ENCODE measurements around the gene CLRN2.

CLRN2 gene

DNA sequence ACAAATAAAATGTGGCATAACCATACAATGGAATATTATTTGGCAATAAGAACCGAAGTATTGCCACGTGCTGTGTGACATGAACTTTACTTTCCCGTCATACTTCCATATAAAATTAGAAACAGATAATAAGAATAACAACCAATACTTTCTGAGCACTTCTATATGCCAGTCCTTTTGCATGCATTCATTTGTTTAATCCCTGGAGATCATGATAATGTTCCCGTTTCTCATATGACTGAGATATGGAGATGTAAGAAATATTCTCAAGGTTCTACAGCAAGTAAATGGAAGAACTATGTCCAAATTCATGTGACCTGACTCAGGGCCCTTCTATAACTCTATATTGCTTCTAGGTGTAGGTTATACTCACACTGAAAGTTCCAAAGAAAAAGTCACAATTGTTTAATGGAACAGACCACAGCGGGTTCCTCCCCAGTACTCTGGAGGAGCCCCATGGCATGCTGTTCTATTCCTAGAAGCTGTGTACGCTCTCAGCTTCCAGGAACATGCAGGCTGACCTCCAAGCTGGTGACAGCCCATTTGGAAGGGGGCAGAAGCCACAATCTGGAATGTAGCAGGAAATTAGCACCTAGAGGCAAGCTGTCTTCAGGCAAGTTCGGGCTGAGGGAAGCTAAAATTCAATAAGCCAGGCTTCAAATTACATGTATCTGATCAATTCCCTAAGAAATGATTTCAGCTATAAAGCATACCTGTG lies 34.6 kb upstream of the CLRN2 start:
- TF ChIP-seq OSR2 (tag by site-specific recombination; IDR thresholded peaks at IDR 0.05) = no peak
- TF ChIP-seq, protein P1, sequence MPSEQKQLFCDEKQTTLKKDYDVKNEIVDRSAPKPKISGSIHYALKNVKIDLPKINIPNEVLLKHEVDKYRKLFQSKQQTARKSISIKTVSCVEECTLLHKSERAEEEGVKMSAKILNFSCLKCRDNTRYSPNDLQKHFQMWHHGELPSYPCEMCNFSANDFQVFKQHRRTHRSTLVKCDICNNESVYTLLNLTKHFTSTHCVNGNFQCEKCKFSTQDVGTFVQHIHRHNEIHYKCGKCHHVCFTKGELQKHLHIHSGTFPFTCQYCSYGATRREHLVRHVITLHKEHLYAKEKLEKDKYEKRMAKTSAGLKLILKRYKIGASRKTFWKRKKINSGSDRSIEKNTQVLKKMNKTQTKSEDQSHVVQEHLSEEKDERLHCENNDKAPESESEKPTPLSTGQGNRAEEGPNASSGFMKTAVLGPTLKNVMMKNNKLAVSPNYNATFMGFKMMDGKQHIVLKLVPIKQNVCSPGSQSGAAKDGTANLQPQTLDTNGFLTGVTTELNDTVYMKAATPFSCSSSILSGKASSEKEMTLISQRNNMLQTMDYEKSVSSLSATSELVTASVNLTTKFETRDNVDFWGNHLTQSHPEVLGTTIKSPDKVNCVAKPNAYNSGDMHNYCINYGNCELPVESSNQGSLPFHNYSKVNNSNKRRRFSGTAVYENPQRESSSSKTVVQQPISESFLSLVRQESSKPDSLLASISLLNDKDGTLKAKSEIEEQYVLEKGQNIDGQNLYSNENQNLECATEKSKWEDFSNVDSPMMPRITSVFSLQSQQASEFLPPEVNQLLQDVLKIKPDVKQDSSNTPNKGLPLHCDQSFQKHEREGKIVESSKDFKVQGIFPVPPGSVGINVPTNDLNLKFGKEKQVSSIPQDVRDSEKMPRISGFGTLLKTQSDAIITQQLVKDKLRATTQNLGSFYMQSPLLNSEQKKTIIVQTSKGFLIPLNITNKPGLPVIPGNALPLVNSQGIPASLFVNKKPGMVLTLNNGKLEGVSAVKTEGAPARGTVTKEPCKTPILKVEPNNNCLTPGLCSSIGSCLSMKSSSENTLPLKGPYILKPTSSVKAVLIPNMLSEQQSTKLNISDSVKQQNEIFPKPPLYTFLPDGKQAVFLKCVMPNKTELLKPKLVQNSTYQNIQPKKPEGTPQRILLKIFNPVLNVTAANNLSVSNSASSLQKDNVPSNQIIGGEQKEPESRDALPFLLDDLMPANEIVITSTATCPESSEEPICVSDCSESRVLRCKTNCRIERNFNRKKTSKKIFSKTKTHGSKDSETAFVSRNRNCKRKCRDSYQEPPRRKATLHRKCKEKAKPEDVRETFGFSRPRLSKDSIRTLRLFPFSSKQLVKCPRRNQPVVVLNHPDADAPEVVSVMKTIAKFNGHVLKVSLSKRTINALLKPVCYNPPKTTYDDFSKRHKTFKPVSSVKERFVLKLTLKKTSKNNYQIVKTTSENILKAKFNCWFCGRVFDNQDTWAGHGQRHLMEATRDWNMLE (tag by site-specific recombination; conservative IDR thresholded peaks at IDR 0.05; ENCODE audit: low read depth) = no peak
- Histone ChIP-seq H3K4me3 (ENCODE audit: low read depth, low read length) (no peak overlapping the region), H3K4me1 (ENCODE audit: control insufficient read depth, insufficient read depth, low read length) (no peaks in the 10 kb centered on the region), H3K27ac (ENCODE audit: extremely low read depth, low read depth, low read length) (no peak overlapping the region), H3K9me3 (ENCODE audit: control insufficient read depth, insufficient read depth, low read depth, low read length) (no peaks in the 10 kb centered on the region), H3K36me3 (ENCODE audit: control insufficient read depth in 2 of 2, insufficient read depth in 1 of 2, low read length in 2 of 2) (no peaks in the 10 kb centered on the region)
- ChIA-PET CTCF (no interaction called here), POLR2A (no interaction called here)

DNA sequence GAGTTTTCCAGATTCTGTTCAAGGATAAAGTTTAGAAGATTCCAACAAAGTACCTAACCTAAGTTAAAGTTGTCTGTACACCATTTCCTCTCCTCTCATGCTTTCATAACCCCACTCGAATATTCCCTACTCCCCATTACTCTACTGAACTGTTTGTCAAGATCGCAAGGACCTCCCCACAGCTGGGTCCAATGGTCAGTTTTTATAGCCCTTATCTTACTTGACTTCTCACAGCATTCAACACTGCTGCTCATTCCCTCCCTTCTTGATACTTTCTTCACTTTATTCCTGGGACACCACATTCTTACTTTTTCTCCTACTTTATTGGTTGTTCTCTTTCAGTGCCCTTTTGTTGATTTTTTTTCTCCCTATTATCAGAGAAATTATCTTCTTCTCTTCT lies 34.0 kb upstream of the CLRN2 start:
- Histone ChIP-seq H3K4me1 (ENCODE audit: control insufficient read depth, insufficient read depth, low read length) (no peaks in the 10 kb centered on the region), H3K36me3 (ENCODE audit: control insufficient read depth in 2 of 2, insufficient read depth in 1 of 2, low read length in 2 of 2) (no peaks in the 10 kb centered on the region), H3K4me3 (ENCODE audit: low read depth, low read length) (no peak overlapping the region), H3K9me3 (ENCODE audit: control insufficient read depth, insufficient read depth, low read depth, low read length) (no peaks in the 10 kb centered on the region), H3K27ac (ENCODE audit: extremely low read depth, low read depth, low read length) (no peak overlapping the region)
- no peak for TF ChIP-seq ZBTB17 (tag by site-specific recombination; IDR thresholded peaks at IDR 0.05)
- TF ChIP-seq ZNF670 (tag by site-specific recombination; IDR thresholded peaks at IDR 0.05; ENCODE audit: low read depth) = no peak
- no peak for TF ChIP-seq ZNF837 (tag by site-specific recombination; IDR thresholded peaks at IDR 0.05)
- CTCF ChIA-PET = no interaction called here
- POLR2A ChIA-PET = no interaction called here

DNA sequence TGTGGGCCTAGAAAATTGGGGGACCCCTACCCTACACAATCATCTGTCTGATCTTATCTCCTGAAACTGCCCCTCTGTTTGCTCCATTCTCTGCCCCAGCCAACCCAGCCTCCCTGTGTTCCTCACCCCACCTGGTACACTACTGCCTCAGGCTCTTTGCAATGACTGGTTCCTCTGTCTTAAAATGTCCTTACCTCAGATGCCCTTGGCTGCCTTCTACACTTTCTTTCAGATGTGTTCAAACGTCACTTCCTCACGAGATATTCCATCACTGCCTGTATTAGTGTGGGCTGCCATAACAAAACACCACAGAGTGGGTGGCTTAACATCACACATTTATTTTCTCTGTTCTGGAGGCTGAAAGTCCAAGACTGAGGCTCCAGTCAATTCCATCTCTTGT lies 32.2 kb upstream of the CLRN2 start:
- H3K36me3 ChIP-seq (ENCODE audit: control insufficient read depth in 2 of 2, insufficient read depth in 1 of 2, low read length in 2 of 2) = peaks cover 0 to 10% of the 10 kb centered on the region in 2 experiments; a peak in 1 of 3 replicates
- no peak overlapping the region for H3K27ac ChIP-seq (ENCODE audit: extremely low read depth, low read depth, low read length)
- TF ChIP-seq, protein P2, sequence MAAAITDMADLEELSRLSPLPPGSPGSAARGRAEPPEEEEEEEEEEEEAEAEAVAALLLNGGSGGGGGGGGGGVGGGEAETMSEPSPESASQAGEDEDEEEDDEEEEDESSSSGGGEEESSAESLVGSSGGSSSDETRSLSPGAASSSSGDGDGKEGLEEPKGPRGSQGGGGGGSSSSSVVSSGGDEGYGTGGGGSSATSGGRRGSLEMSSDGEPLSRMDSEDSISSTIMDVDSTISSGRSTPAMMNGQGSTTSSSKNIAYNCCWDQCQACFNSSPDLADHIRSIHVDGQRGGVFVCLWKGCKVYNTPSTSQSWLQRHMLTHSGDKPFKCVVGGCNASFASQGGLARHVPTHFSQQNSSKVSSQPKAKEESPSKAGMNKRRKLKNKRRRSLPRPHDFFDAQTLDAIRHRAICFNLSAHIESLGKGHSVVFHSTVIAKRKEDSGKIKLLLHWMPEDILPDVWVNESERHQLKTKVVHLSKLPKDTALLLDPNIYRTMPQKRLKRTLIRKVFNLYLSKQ (tag by site-specific recombination; IDR thresholded peaks at IDR 0.05; ENCODE audit: borderline replicate concordance) = no peak
- TF ChIP-seq ZNF133 (tag by site-specific recombination; IDR thresholded peaks at IDR 0.05) (no peak), ZNF654 (tag by site-specific recombination; IDR thresholded peaks at IDR 0.05; ENCODE audit: low read depth) (no peak), ZBTB17 (tag by site-specific recombination; IDR thresholded peaks at IDR 0.05) (no peak)
- no peak overlapping the region for H3K4me3 ChIP-seq (ENCODE audit: low read depth, low read length)
- H3K4me1 ChIP-seq (ENCODE audit: control insufficient read depth, insufficient read depth, low read length) = no peaks in the 10 kb centered on the region
- no peaks in the 10 kb centered on the region for H3K9me3 ChIP-seq (ENCODE audit: control insufficient read depth, insufficient read depth, low read depth, low read length)
- ChIA-PET CTCF (no interaction called here), POLR2A (no interaction called here)

DNA sequence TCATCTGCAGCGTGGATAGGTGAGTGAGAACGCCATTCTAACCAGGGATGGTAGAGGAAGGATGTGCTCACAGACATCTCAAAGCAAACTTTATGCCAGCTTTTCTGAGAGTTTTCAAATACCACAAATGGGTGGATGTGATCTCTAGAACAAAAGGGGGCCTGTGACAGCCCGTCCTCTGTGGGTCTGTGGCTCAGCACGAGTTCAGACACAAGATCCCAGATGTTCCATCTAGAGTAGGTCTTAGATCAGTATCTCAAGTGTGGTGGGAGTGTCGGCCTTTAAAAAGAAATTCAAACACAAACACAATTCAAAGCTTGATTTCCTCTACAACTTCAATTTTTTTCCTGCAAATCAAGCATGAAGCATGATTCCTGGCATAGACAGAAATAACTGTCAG lies 25.8 kb upstream of the CLRN2 start:
- ChIA-PET POLR2A (no interaction called here), CTCF (interaction anchor here (0.6 kb wide), 1 partner anchor 422 kb away, joined by 3 read pairs; no protein-coding TSS in a partner anchor)
- Histone ChIP-seq H3K27ac (ENCODE audit: extremely low read depth, low read depth, low read length) (no peak overlapping the region), H3K36me3 (ENCODE audit: control insufficient read depth in 2 of 2, insufficient read depth in 1 of 2, low read length in 2 of 2) (peaks cover 0 to 46% of the 10 kb centered on the region in 2 experiments; a peak in 1 of 3 replicates), H3K4me1 (ENCODE audit: control insufficient read depth, insufficient read depth, low read length) (no peaks in the 10 kb centered on the region), H3K4me3 (ENCODE audit: low read depth, low read length) (no peak overlapping the region), H3K9me3 (ENCODE audit: control insufficient read depth, insufficient read depth, low read depth, low read length) (no peaks in the 10 kb centered on the region)
- TF ChIP-seq ZNF274 (IDR thresholded peaks at IDR 0.05; ENCODE audit: low read length) (no peak), ZNF274 (tag by site-specific recombination; IDR thresholded peaks at IDR 0.05; ENCODE audit: borderline replicate concordance) (no peak), BCL11B (tag by site-specific recombination; IDR thresholded peaks at IDR 0.05; ENCODE audit: low read depth) (no peak), ZNF121 (tag by site-specific recombination; IDR thresholded peaks at IDR 0.05) (no peak), ZNF660 (tag by site-specific recombination; IDR thresholded peaks at IDR 0.05) (no peak), KLF8 (tag by site-specific recombination; IDR thresholded peaks at IDR 0.05) (no peak)
- TF ChIP-seq, protein P3, sequence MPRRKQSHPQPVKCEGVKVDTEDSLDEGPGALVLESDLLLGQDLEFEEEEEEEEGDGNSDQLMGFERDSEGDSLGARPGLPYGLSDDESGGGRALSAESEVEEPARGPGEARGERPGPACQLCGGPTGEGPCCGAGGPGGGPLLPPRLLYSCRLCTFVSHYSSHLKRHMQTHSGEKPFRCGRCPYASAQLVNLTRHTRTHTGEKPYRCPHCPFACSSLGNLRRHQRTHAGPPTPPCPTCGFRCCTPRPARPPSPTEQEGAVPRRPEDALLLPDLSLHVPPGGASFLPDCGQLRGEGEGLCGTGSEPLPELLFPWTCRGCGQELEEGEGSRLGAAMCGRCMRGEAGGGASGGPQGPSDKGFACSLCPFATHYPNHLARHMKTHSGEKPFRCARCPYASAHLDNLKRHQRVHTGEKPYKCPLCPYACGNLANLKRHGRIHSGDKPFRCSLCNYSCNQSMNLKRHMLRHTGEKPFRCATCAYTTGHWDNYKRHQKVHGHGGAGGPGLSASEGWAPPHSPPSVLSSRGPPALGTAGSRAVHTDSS (tag by site-specific recombination; IDR thresholded peaks at IDR 0.05) = no peak
- TF ChIP-seq, protein P4, sequence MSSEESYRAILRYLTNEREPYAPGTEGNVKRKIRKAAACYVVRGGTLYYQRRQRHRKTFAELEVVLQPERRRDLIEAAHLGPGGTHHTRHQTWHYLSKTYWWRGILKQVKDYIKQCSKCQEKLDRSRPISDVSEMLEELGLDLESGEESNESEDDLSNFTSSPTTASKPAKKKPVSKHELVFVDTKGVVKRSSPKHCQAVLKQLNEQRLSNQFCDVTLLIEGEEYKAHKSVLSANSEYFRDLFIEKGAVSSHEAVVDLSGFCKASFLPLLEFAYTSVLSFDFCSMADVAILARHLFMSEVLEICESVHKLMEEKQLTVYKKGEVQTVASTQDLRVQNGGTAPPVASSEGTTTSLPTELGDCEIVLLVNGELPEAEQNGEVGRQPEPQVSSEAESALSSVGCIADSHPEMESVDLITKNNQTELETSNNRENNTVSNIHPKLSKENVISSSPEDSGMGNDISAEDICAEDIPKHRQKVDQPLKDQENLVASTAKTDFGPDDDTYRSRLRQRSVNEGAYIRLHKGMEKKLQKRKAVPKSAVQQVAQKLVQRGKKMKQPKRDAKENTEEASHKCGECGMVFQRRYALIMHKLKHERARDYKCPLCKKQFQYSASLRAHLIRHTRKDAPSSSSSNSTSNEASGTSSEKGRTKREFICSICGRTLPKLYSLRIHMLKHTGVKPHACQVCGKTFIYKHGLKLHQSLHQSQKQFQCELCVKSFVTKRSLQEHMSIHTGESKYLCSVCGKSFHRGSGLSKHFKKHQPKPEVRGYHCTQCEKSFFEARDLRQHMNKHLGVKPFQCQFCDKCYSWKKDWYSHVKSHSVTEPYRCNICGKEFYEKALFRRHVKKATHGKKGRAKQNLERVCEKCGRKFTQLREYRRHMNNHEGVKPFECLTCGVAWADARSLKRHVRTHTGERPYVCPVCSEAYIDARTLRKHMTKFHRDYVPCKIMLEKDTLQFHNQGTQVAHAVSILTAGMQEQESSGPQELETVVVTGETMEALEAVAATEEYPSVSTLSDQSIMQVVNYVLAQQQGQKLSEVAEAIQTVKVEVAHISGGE (tag by site-specific recombination; conservative IDR thresholded peaks at IDR 0.05; ENCODE audit: low read depth) = no peak
